Measurements from ENCODE around the gene TTC34.

GRCh38 chr1:2807678-2808385, 6.3 kb upstream of the TTC34 start:
- TF ChIP-seq, protein P1, sequence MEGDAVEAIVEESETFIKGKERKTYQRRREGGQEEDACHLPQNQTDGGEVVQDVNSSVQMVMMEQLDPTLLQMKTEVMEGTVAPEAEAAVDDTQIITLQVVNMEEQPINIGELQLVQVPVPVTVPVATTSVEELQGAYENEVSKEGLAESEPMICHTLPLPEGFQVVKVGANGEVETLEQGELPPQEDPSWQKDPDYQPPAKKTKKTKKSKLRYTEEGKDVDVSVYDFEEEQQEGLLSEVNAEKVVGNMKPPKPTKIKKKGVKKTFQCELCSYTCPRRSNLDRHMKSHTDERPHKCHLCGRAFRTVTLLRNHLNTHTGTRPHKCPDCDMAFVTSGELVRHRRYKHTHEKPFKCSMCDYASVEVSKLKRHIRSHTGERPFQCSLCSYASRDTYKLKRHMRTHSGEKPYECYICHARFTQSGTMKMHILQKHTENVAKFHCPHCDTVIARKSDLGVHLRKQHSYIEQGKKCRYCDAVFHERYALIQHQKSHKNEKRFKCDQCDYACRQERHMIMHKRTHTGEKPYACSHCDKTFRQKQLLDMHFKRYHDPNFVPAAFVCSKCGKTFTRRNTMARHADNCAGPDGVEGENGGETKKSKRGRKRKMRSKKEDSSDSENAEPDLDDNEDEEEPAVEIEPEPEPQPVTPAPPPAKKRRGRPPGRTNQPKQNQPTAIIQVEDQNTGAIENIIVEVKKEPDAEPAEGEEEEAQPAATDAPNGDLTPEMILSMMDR (conservative IDR thresholded peaks at IDR 0.05 in 1 of 2, IDR thresholded peaks at IDR 0.05 in 1 of 2; ENCODE audit: extremely low read depth in 1 of 2, insufficient read depth in 1 of 2, low read depth in 1 of 2, low read length in 2 of 2), result no peak
- no peak for TF ChIP-seq EZH2 (IDR thresholded peaks at IDR 0.05; ENCODE audit: borderline replicate concordance, low read length)

All from mammary epithelial cell (primary cell).